Inflammatory macrophage (primary cell): ENCODE data around the gene C12orf57.

Experiments
- DNase-seq, 2 donors: peaks; one replicate each; pipeline ENCODE4 v3.0.0-alpha.2; 2020 to 2022

Gene C12orf57

DNA sequence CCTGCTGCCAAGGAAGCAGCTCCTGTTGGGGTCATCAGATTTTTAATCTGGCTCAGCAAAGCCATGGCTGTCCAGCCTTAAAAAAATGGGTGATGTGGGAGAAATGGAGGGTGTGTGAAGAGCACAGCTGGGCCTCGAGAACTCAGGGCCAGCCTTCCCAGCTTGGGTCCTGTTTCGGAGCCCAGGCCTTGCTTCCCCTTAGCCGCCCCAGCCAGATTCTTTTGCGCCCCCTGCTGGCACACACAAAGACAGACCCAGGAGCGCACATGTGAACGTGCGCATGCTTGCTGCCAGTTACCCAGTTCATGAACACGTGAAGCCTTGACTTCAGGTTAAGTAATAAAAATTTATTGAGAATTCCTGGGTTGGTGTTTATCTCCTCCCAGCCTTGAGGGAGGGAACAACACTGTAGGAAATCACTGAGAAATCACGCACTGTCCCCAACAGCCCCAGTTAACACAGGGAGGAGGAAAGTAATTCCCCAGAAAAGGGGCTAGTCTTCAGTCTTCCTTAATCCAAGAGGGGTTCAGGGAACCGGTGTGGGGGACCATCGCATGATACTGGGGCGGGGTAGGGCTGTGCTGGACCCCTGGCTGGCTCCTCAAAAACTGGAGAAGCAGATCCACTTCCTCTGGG lies 21.3 kb downstream of the C12orf57 start:
- peak; percentile 90 to 91 for DNase-seq

DNA sequence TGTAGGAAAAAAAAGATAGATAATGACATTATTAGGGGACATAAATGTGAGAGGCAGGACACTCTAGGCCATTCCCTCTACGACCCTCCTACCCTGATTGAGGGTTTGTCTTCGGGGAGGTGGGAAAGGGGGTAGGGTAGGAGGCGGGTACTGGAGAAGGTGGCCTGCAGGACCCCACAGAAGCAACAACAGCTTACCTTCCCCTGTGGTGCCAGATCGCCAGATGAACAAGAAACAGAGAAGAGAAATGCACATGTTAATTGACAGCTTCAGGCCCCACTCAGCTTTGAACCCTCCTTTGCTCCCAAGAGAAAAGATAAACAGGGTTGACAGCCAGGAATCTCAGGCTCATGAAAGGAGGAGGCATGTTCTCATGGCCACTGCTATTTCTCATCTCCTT lies 21.9 kb downstream of the C12orf57 start:
- DNase-seq, result no peak

DNA sequence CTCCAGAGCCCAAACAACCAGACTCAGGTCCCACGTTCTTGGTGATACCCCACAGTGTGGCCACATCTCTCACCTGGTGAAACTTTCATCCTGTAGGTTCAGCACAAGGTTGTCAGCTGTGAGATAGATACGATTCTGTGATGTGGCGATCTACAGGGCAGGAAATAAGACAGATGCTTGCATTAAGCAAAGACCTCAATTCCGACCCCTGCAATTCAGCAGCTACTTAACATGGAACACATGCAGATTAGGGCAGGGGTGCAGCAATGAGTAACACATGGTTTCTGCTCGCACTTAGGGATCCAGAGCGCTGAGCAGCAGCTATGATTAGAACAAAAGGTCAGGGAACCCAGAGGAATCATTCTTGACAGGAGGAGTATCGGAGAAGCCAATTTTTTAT lies 22.5 kb downstream of the C12orf57 start:
- no peak for DNase-seq

- DNase-seq, result no peak
Measured at GRCh38 chr12:6967651-6968100, 23.9 kb downstream of the C12orf57 start.

DNA sequence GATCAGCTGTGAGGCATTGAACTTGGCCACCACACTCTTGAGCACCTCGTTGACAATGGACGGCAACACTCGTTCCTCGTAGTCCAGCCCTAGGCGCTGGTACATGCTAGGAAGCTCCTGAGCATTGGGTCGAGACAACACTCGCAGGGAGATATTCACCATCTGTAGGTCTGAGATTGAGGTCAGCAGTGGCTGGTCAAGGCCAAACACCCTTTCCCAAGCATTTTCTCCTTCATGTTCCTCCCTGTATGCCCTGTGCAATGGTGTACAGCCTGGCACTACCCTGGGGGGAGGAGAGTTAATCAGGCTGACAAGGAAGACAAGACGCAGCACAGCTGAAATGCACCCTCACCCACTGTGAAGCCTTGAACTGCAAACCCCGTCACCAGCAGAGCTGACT lies 24.6 kb downstream of the C12orf57 start:
- DNase-seq, result no peak

GRCh38 chr12:6970096-6970527 lies 26.3 kb downstream of the C12orf57 start:
- peak in 1 of 2 donors; percentile 27 for DNase-seq

GRCh38 chr12:6974180-6974579 lies 30.4 kb downstream of the C12orf57 start:
- no peak for DNase-seq

DNA sequence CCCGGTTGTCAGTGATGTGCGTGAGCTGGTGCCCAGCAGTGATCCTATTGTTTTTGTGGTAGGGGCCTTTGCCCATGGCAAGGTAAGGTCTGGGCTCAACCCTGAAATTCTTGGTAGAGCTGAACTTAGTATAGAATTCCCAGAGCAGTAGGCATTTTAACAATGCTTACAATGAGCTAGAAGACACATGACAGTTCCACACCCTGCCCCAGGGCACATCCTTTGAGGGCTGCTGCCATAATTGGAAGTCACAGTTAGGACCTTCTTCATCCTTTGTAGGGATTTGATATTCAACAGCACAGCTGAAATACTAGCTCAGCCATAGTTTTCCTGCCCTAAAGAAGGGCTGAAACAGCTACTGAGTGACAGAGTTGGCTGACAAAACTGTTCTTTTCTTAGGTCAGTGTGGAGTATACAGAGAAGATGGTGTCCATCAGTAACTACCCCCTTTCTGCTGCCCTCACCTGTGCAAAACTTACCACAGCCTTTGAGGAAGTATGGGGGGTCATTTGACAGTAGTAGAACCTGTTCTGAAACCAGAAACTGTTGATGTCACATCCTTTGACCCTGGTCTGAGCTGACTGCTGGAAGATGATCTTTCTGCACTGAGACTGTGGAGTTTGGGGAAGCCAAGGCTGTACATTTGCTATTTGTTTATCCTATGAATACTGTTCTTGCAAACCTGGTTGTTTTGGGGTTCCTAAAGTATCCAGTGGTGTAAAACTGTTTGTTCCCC lies 31.6 kb downstream of the C12orf57 start:
- DNase-seq, result no peak

- no peak for DNase-seq
Measured at GRCh38 chr12:6977653-6978052, 33.8 kb downstream of the C12orf57 start.

DNA sequence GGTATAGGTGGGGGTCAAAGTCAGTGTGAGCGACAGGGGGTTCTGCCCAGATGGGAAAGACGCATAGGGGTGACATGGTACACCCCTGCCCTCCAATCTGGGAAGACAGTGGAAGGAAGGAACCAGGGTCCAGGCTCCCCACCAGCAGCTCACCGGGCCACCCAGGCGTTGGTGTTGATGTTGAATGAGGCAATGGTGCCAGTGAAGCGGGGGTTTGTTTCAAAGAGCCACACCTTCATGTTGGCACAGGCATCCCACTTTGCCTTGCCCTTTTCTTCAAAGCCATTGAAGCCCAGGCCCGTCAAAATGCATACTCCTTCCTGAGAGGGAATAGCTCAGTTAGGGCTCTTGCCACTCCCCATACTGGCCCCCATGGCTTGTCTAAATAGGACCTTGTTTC lies 34.4 kb downstream of the C12orf57 start:
- no peak for DNase-seq

DNA sequence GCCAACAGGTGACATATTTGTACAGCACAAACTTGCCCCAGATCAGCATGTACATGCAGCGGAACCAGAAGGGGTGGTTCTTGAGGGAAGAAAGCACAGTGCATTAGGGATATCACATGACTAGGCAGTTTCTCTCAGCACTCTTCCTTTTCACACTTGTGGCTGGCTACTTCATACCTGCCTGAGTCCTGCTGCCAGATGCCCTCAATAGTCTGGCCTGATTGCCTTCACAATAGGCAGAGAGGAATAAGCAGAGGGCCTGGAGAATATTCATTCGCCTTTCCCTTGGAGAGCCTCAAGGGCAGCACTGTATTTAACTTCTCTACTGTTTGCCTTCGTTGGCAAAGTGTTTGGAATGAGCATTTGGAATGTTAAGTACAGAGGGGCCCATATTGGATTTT lies 34.8 kb downstream of the C12orf57 start:
- DNase-seq, result no peak

- no peak for DNase-seq
Measured at GRCh38 chr12:6979021-6979420, 35.2 kb downstream of the C12orf57 start.

GRCh38 chr12:6979453-6979852 lies 35.6 kb downstream of the C12orf57 start:
- no peak for DNase-seq

- DNase-seq, result no peak
Measured at GRCh38 chr12:6980075-6980474, 36.3 kb downstream of the C12orf57 start.

- no peak for DNase-seq
Measured at GRCh38 chr12:6980740-6981139, 36.9 kb downstream of the C12orf57 start.

GRCh38 chr12:6981152-6982052 lies 37.6 kb downstream of the C12orf57 start:
- no peak for DNase-seq

DNA sequence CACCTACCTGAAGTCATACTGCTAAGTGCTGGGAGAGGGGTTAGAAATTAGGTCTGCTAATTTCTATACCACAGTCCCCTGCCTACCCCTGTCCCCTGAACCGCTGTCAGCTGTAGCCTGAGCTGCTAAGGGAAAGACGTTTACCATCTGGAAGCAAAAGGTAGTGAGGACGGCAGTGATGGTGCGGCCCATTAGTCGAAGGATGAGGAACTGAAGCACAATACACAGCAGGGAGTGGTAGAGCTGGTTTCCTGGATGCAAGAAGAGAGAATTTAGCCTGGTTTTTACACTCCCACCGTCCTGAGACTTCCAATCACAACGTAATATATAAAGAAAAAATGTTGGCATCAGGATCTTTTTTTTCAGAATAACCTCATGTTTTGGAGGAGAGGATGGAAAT lies 38.7 kb downstream of the C12orf57 start:
- DNase-seq, result no peak

- no peak for DNase-seq
Measured at GRCh38 chr12:6987956-6988553, 44.2 kb downstream of the C12orf57 start.
